Breast epithelium (tissue), 4 donors: Measurements from ENCODE around the gene PPM1G. TPM values are rescaled to one million over a fixed set of nuclear protein-coding genes. Genes with fewer than 3 reads are reported as not detected.
A peak's percentile ranks its signal among the peaks of the same experiment; 100 is the strongest.

Experiments
- DNase-seq, 2 donors: peaks; one replicate each; pipeline ENCODE4 v3.0.0-alpha.2; 2019; ENCODE audit warnings: low spot score in 2 of 2
- H3K27ac ChIP-seq, 2 donors: fragments of 200-600 bp; sonication (generic) in 1 of 2; one replicate each; pipeline ENCODE4 v1.5.1; 2016 to 2019; ENCODE audit warnings: mild to moderate bottlenecking in 1 of 2
- H3K27me3 ChIP-seq, 2 donors: fragments of 200-600 bp; sonication (generic) in 1 of 2; one replicate each; pipeline versions ENCODE4 v1.5.1 to v1.6.0; 2017 to 2019; ENCODE audit warnings: control low read depth in 1 of 2, mild to moderate bottlenecking in 1 of 2
- H3K36me3 ChIP-seq: fragments of 200-600 bp; one replicate; pipeline ENCODE4 v1.5.1; 2019
- H3K4me1 ChIP-seq, 2 donors: fragments of 200-600 bp; sonication (generic); one replicate each; pipeline ENCODE4 v1.5.1; 2016 to 2019; ENCODE audit warnings: control low read depth in 1 of 2
- H3K4me3 ChIP-seq, 3 donors: fragments of 200-600 bp; sonication (generic); 1 replicate in 2 of 3; 2 replicates in 1 of 3; pipeline ENCODE4 v1.5.1; 2016 to 2019; ENCODE audit warnings: mild to moderate bottlenecking in 3 of 3, moderate library complexity in 2 of 3
- H3K9me3 ChIP-seq, 2 donors: fragments of 200-600 bp; sonication (generic) in 1 of 2; one replicate each; pipeline ENCODE4 v1.5.1; 2016 to 2019; ENCODE audit warnings: control low read depth in 1 of 2
- POLR2A ChIP-seq: fragments of 450-650 bp; IDR thresholded peaks from one replicate; pipeline ENCODE4 v1.6.1; 2016; ENCODE audit warnings: antibody characterized with exemption, mild to moderate bottlenecking, moderate library complexity
- POLR2AphosphoS5 ChIP-seq, 3 donors: sonication (generic); formaldehyde crosslinking; IDR thresholded peaks; one replicate each; pipeline ENCODE4 v1.6.1; 2017; ENCODE audit warnings: antibody characterized with exemption in 3 of 3
- intact Hi-C: fragments of 100-400 bp; cut with DNase I; formaldehyde crosslinking; loops from one replicate; pipeline ENCODE4 v1.15.1; 2023; ENCODE audit warnings: low total_unique reads
- total RNA-seq, 3 donors: library from RNA; depleted of rRNA; stranded (reverse); fragments of >200 nt; gene quantifications; one replicate each; pipeline ENCODE4 v1.1.0, GENCODE V29; 2016
- TF ChIP-seq, protein P1 (sequence below), 3 donors: fragments of 450-650 bp; IDR thresholded peaks; one replicate each; pipeline ENCODE4 v1.5.1; 2016 to 2017; ENCODE audit warnings: antibody characterized with exemption in 3 of 3, mild to moderate bottlenecking in 3 of 3, moderate library complexity in 3 of 3

Gene PPM1G
- total RNA-seq, 3 donors from 2014 or later: 46.2 to 59.0 (median 54.4) TPM

DNA sequence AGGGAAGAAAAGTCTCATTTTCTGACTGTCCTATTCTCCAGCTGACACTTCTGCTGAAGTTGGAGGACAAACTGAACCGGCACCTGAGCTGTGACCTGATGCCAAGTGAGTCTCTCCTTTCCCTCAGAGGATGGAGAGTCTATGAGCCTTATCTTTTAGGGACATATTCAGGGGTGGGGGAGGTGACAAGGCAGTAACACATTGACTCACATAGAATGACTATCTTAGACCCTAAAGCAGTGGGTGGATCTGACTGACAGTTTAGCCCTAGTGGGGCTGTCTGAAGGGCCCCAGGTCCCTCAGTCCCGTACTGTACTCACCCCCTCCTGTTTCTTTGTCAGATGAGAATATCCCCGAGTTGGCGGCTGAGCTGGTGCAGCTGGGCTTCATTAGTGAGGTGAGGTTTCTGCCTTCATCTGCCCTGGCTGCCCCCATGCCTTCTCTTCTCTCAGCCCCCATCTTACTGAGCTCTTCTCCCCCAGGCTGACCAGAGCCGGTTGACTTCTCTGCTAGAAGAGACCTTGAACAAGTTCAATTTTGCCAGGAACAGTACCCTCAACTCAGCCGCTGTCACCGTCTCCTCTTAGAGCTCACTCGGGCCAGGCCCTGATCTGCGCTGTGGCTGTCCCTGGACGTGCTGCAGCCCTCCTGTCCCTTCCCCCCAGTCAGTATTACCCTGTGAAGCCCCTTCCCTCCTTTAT, 32.0 kb upstream of the PPM1G start:
- Histone ChIP-seq H3K27ac (no peak overlapping the region), H3K4me1 (no peaks in the 10 kb centered on the region), H3K27me3 (no peaks in the 10 kb centered on the region), H3K4me3 (no peak overlapping the region), H3K9me3 (no peaks in the 10 kb centered on the region), H3K36me3 (no peaks in the 10 kb centered on the region)
- intact Hi-C loops: no loop called here
- no peak for TF ChIP-seq POLR2A
- TF ChIP-seq, protein P1, sequence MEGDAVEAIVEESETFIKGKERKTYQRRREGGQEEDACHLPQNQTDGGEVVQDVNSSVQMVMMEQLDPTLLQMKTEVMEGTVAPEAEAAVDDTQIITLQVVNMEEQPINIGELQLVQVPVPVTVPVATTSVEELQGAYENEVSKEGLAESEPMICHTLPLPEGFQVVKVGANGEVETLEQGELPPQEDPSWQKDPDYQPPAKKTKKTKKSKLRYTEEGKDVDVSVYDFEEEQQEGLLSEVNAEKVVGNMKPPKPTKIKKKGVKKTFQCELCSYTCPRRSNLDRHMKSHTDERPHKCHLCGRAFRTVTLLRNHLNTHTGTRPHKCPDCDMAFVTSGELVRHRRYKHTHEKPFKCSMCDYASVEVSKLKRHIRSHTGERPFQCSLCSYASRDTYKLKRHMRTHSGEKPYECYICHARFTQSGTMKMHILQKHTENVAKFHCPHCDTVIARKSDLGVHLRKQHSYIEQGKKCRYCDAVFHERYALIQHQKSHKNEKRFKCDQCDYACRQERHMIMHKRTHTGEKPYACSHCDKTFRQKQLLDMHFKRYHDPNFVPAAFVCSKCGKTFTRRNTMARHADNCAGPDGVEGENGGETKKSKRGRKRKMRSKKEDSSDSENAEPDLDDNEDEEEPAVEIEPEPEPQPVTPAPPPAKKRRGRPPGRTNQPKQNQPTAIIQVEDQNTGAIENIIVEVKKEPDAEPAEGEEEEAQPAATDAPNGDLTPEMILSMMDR (IDR thresholded peaks at IDR 0.05): no peak
- TF ChIP-seq POLR2AphosphoS5 (IDR thresholded peaks at IDR 0.05): no peak
- DNase-seq: no peak

DNA sequence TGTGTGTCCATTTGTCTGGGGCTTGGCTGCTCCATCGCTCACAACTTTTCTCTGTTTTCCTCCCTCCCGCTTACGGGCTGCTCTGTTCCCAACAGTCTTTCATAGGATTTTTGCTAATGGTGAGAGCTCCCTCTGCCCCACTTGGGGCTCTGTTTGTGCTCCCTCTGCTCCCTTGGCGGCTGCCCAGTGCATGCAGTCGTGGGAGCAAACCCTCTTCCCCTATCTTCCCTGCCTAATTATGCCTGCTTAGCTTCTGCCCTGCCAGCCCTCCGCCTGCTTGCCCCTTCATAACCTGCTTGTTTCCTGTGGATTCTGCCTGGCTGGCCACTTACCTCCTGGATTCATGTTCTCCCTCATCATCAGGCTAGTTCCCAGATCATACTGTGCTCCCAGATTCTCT, 26.2 kb upstream of the PPM1G start:
- peaks cover 0 to 8% of the 10 kb centered on the region in 2 donors for H3K4me1 ChIP-seq
- no peak overlapping the region for H3K27ac ChIP-seq
- intact Hi-C loops: no loop called here
- no peaks in the 10 kb centered on the region for H3K9me3 ChIP-seq
- no peak overlapping the region for H3K4me3 ChIP-seq
- DNase-seq: no peak
- TF ChIP-seq, protein P1 (IDR thresholded peaks at IDR 0.05): no peak
- no peak for TF ChIP-seq POLR2A
- H3K27me3 ChIP-seq: no peaks in the 10 kb centered on the region
- peaks cover 5% of the 10 kb centered on the region for H3K36me3 ChIP-seq

DNA sequence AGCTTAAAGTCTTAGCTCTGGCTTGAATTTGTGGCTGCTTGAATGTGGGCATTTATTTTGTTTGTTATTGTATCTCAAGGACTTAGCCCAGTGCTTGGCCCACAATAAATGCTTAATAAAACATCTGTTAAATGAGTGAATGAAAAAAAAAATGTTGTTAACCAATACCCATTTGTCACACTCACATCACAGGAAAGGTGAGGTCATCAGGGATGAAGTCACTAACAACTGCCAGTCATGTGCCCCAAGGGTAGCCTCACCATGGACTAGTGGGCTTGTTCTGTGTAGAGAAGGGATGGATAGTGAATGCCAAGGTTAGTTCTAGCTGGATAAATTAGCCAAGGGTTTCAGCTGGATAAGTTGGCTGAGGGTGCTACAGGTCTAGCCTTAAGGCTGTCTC, 22.0 kb upstream of the PPM1G start:
- intact Hi-C loops: no loop called here
- no peak for DNase-seq

DNA sequence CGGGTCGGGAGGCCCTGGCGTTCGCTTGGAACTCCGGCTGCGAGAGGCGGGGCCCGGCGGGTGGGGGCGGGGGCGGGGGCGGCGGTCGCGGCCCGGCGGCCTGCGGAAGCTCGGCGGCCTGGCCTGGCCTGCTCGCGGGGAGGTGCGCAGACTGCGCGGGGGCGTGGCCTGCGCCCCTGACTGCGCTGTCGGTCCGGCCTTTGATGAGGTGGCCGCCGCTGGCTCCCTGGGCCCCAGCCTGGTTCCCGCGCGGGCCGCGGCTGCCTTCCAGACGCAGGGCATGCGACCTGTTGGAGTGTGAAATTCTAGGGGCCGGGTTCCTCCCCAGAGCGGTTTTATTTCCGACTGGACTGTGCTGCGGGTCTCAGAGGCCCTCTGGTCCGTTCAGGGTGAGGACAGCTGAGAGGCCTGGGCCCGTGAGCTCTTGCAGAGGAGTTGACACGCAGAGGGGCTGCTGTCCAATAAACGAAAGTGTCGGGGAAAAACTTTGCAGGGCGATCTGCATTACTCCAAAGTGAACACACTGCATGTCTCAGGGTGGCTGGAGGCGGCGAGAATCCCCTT, 19.7 kb upstream of the PPM1G start:
- TF ChIP-seq, protein P1 (IDR thresholded peaks at IDR 0.05): no peak
- no peak for TF ChIP-seq POLR2A
- Histone ChIP-seq H3K36me3 (no peaks in the 10 kb centered on the region), H3K27me3 (no peaks in the 10 kb centered on the region), H3K4me1 (peaks cover 0 to 8% of the 10 kb centered on the region in 2 donors), H3K4me3 (peak overlapping the region; percentile 73 to 96 (median 90)), H3K9me3 (no peaks in the 10 kb centered on the region), H3K27ac (peak overlapping the region; percentile 97)
- intact Hi-C loops: loop anchor here (5.0 kb wide), 1 partner anchor 67 kb away; no protein-coding TSS in a partner anchor
- peak; percentile 64 to 81 for DNase-seq

More for the DNA sequence above, 22.0 kb upstream of the PPM1G start:
- no peak overlapping the region for H3K4me3 ChIP-seq
- peaks cover 5% of the 10 kb centered on the region for H3K36me3 ChIP-seq
- TF ChIP-seq POLR2AphosphoS5 (IDR thresholded peaks at IDR 0.05) (no peak), POLR2A (no peak)
- TF ChIP-seq, protein P1 (IDR thresholded peaks at IDR 0.05): no peak
- no peaks in the 10 kb centered on the region for H3K27me3 ChIP-seq
- peaks cover 0 to 8% of the 10 kb centered on the region in 2 donors for H3K4me1 ChIP-seq
- no peaks in the 10 kb centered on the region for H3K9me3 ChIP-seq
- no peak overlapping the region for H3K27ac ChIP-seq
